GM21717 (cell line): ENCODE results near the gene CD19.
"Not testable (repeated sequence)": the region's sequence is repeated elsewhere in the genome, so short reads cannot be mapped to it uniquely, and the experiment has no call there.

Experiments used
- ATAC-seq: cut with Tn5 transposase; IDR thresholded peaks from one replicate; pipeline ENCODE4 v1.9.1; 2021; ENCODE audit warnings: mild to moderate bottlenecking, moderate library complexity; ENCODE audit not compliant: unreplicated experiment

The CD19 gene

GRCh38 chr16:28931801-28932225 is at the start of gene CD19:
Gene CD19, plus strand, starts transcription at chr16:28931971. Its CDS starts 30 bp downstream, at chr16:28932001.
- no peak for ATAC-seq

DNA sequence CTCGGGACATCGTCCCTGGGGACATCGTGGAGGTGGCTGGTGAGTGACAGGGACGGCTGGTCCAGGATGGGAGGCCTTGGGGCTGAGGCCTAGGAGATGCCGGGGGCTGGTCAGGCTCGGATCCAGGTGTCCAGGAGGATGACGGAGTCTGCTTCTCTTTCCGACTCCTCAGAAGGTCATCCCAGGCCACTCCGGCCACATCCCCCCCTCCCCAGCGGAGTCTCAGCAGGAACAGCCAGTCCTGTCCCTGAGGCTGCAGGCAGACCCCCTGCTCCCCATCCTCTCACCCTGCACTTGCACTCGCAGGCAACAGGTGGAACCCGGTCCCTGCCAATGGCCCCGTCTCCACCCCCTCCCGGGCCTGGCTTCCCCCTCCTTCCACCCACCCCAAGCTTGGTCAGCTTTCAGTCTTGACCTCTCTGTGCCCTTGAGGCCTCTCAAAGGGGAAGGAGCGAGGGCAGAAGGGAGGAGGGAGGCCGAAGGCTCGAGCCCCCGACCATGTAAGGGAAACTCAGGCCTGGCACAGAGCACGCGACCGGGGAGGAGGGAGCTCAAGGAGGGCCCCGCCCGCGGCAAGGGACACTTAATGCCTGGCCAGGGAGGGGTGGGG is 49.1 kb upstream of the CD19 start:
- no peak for ATAC-seq

DNA sequence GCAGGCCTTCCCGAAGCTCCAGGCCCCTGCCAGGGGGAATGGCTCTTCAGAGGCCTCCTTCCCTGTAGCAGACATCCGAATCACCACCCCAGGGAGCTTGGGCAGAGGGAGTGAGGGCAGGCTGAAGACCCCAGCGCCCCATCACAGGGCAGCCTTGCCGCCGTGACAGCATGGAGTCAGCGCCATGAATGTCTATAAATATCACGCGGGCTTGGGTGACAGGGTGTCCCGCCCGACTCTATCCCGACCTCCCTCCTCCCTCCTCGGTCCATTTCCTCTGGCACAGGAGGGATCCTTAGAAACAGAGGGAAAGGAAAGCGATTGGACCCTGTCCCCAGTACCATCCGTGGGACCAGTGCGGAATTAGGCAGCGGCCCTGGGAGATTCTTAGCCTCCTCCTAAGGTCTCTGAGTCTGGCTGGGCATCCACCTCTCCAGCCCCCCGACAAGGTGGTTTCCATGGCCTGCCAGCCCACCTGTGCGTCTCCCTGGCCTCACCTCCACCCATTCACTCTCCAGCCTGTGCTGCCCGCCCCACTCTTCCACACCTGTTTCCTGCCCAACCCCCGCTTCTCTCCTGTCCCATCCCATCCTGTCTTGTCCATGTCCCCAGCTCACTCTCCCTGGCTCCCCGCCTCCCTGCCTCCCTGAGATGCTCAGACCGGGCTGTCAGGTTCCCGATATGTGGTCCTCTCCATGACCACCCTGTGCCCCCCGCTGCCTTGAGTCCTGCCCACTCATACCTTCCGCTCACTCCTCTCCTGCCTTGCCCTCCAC is 48.4 kb upstream of the CD19 start:
- ATAC-seq: no peak

GRCh38 chr16:28884045-28884444 is 47.7 kb upstream of the CD19 start:
- no peak for ATAC-seq

- ATAC-seq: no peak
Measured at GRCh38 chr16:28886945-28887344, 44.8 kb upstream of the CD19 start.

DNA sequence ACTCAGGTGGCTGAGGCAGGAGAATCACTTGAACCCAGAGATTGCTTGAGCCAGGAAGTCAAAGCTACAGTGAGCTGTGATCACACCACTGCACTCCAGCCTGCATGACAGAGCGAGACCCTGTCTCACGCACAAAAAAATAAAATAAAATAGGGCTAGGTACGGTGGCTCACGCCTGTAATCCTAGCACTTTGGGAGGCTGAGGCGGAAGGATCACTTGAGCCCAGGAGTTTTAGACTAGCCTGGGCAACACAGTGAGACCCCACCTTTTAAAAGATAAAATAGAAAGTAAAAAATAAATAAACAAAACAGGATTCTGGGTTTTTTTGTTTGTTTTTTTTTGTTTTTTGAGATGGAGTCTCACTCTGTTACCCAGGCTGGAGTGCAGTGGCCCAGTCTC is 41.4 kb upstream of the CD19 start:
- not testable (repeated sequence) for ATAC-seq

- no peak for ATAC-seq
Measured at GRCh38 chr16:28891964-28892890, 39.5 kb upstream of the CD19 start.

DNA sequence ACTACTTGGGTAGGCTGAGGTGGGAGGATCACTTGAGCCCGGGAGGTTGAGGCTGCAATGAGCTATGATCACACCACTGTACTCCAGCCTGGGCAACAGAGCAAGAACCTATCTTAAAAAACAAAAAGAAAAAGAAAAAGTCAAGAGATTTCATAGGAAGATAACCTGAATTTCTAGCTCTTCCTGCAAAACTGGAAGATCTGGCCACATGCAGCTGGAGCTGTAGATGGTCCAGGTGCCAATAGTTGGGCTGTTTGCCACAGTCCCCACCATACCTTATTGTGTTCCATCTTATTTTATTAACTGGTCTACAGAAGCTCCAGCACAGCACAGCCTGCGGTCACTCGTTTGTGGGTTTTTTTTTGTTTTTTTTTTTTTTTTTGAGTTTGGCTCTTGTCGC is 38.5 kb upstream of the CD19 start:
- ATAC-seq: no peak

GRCh38 chr16:28895609-28896008 is 36.2 kb upstream of the CD19 start:
- ATAC-seq: no peak

DNA sequence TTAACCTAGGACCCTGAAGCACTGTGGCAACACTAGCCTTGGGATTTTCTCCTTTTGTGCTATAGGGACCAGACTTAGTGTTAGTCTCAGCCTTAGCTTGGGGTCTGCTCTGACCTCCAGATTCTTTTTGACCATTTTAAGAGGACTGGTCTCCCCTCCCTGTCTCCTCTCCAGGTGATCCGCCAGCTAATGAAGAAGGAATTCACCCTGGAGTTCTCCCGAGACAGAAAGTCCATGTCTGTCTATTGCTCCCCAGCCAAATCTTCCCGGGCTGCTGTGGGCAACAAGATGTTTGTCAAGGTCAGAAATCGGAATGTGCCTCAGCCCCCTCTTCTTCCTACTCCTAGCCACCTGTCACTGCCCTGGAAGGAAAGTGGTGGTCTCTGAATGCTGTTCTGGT is 33.9 kb upstream of the CD19 start:
- ATAC-seq: no peak

- no peak for ATAC-seq
Measured at GRCh38 chr16:28898266-28898665, 33.5 kb upstream of the CD19 start.

DNA sequence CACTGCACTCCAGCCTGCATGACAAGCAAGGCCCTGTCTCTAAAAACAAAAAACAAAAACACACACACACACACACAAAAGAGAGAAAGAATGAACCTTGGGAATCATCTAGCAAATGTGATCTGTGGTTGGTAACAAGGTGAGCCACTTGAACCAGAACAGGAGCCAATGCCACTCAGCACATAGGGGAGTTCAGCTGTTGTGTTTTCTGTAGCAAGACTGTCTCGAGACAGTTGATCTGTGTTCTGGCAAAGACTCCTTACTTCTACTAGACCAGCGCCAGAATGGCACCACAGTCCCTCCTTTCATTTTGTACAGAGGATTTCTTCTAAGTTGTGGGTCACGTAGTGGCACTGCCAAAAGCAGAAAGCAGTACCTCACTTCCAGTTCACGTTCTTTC is 32.8 kb upstream of the CD19 start:
- no peak for ATAC-seq

DNA sequence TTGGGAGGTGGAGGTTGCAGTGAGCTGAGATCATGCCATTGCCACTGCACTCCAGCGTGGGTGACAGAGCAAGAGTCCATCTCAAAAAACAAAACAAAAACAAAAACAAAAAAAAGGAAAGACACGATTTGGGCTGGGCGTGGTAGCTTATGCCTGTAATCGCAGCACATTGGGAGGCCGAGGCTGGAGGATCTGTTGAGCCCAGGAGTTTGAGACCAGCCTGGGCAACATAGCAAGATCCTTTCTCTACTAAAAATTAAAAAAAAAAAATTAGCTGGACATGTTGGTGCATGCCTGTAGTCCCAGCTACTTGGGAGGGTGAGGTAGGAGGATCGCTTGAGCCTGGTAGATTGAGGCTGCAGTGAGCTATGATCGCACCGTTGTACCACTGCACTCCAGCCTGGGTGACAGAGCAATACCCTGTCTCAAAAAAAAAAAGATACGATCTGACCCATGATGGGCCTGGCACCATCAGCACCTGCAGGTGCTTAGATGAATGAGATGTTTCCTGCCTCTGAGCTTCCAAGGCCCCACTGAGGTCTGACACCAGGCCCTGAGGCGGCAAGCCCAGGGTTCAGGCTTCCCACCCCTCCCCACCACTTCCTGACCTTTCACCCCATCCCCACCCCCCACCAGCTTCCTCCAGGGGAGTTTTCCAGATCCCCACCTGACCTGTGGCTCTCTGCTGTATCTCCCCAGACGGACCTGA is 31.7 kb upstream of the CD19 start:
- ATAC-seq: no peak

DNA sequence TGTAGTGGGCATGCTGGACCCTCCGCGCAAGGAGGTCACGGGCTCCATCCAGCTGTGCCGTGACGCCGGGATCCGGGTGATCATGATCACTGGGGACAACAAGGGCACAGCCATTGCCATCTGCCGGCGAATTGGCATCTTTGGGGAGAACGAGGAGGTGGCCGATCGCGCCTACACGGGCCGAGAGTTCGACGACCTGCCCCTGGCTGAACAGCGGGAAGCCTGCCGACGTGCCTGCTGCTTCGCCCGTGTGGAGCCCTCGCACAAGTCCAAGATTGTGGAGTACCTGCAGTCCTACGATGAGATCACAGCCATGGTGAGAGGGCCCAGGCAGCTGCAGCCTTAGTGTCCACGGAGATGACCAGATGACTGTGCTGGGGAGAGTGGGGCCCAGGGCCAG is 31.2 kb upstream of the CD19 start:
- ATAC-seq: no peak

DNA sequence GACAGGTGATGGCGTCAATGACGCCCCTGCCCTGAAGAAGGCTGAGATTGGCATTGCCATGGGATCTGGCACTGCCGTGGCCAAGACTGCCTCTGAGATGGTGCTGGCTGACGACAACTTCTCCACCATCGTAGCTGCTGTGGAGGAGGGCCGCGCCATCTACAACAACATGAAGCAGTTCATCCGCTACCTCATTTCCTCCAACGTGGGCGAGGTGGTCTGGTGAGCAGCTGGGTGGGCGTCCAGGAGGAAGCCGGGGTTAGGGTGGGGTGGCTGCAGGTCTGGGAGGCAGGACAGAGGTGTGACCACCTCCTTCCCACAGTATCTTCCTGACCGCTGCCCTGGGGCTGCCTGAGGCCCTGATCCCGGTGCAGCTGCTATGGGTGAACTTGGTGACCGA is 29.9 kb upstream of the CD19 start:
- no peak for ATAC-seq

DNA sequence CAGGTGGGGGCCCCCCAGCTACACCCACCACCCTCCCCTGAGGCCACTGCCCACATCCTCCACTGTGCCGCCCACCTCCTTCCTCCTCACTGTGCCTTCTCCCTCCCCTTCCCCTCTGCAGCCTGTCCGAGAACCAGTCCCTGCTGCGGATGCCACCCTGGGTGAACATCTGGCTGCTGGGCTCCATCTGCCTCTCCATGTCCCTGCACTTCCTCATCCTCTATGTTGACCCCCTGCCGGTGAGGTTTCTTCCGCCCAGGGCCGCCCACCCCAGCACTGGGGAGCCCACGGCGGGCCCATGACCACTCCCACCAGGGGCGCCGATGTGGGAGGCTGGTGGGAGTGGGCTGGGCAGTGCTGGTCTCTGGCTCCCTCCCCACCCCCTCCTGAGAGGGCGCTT is 28.9 kb upstream of the CD19 start:
- no peak for ATAC-seq

DNA sequence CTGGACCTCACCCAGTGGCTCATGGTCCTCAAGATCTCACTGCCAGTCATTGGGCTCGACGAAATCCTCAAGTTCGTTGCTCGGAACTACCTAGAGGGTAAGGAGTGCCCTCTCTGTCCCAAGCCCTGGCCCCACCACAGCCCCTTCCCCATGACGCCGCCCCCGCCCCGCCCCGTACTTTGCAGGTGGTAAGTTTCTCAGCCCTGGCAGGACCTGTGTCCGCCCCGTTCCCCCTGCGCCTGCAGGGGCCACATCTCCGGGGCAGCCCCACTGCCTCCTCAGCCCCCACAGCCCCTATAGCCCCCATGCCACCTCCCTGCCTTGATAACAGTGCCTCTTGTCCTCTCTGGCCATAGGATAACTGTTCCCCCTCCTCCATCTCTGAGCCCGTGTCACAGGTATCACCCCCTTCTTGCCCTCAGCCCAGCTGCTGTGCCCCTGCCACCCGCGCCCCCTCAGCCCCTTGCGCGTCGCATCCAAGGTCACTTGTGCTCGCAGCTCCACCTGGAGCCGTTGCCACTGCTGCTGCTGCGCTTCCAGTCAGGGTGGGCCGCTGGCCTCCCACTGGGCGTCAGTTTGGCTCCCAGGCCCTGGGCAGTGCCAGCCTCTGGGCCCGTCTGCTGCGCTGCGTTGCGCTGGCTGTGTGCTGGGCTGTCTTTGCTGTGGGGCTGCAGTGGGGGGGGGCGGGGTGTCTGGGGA is 28.3 kb upstream of the CD19 start:
- no peak for ATAC-seq

GRCh38 chr16:28904363-28904762 is 27.4 kb upstream of the CD19 start:
- ATAC-seq: no peak

GRCh38 chr16:28904828-28905227 is 26.9 kb upstream of the CD19 start:
- ATAC-seq: no peak

DNA sequence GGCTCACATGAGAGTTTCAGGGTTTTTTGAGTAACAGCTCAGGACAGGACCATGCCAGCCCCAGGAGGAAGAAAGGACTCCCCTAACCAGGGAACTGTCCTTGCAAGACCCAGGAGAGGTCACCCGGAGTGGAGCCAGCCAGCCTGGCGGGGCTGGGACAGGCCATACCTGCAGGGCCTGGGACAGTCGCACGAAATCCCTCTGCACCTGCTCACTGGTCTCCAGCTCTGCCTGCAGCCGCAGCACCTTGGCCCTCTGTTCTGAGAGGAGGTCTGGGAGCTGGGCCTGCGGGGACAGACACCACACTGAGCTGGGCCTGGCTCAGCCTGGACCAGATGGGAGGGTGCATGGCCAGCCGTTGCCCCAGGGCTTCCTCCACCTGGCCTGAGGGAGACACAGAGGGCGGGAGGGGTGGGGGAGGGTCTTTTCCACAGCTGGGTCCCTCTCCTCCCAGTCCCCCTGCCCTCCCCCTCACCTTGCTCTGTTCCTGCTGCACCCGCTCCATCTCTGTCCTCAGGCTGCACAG is 26.5 kb upstream of the CD19 start:
- ATAC-seq: no peak
